ENCODE data around the gene VPS35L. TPM values are rescaled to one million over a fixed set of nuclear protein-coding genes. Genes with fewer than 3 reads are reported as not detected.
A peak's percentile ranks its signal among the peaks of the same experiment; 100 is the strongest.

Gene VPS35L
- total RNA-seq, 1 experiment from 2014 or later: 55.5 TPM

- no peak for TF ChIP-seq CTCF (IDR thresholded peaks at IDR 0.05; ENCODE audit: unreplicated experiment)
- Mint-ChIP-seq H3K9me3 (ENCODE audit: unreplicated experiment) (no peaks in the 10 kb centered on the region), H3K4me3 (ENCODE audit: unreplicated experiment) (no peak overlapping the region), H3K36me3 (ENCODE audit: insufficient read depth, unreplicated experiment) (peaks cover 50% of the 10 kb centered on the region), H3K27me3 (ENCODE audit: insufficient read depth, unreplicated experiment) (no peaks in the 10 kb centered on the region), H3K4me1 (ENCODE audit: insufficient read depth, unreplicated experiment) (peaks cover under 1% of the 10 kb centered on the region), H3K27ac (ENCODE audit: low read depth, unreplicated experiment) (no peak overlapping the region)
- no peak for DNase-seq (ENCODE audit: unreplicated experiment)
- POLR2A ChIA-PET: interaction anchor here (0.7 kb wide), 1 partner anchor 24 kb away, joined by 3 read pairs; no protein-coding TSS in a partner anchor
- CTCF ChIA-PET: interaction anchor here (1.1 to 1.3 kb wide), 2 partner anchors 8 to 10 kb away, joined by 5 to 6 read pairs; no protein-coding TSS in a partner anchor
- intact Hi-C loops (cut with micrococcal nuclease): loop anchor here (10.0 kb wide), 1 partner anchor 86 kb away; no protein-coding TSS in a partner anchor
- no TSS peak for BruUV-seq (replicated peaks)
Observed at GRCh38 chr16:19691161-19691711, 135.7 kb downstream of the VPS35L start.

DNA sequence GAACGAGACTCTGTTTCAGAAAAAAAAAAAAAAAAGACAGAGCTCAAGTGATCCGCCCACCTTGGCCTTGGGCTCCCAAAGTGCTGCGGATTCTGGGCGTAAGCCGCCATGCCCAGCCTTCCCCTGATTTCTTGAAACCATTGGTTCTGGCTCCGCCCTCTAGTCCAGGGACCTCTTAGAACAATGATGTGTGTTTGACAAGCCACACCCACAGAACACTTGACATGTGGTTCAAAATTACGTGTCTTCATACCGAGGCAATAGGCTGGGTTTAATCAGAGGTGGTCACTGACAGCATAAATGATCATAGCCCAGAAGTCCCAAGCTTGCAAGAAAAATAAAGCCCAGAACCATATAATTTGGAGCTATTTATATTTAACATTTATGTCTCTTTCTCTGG, 139.5 kb downstream of the VPS35L start:
- Mint-ChIP-seq H3K9me3 (ENCODE audit: unreplicated experiment) (no peaks in the 10 kb centered on the region), H3K27ac (ENCODE audit: low read depth, unreplicated experiment) (no peak overlapping the region), H3K4me1 (ENCODE audit: insufficient read depth, unreplicated experiment) (peaks cover 16% of the 10 kb centered on the region), H3K36me3 (ENCODE audit: insufficient read depth, unreplicated experiment) (peaks cover 62% of the 10 kb centered on the region), H3K27me3 (ENCODE audit: insufficient read depth, unreplicated experiment) (no peaks in the 10 kb centered on the region), H3K4me3 (ENCODE audit: unreplicated experiment) (no peak overlapping the region)
- intact Hi-C loops (cut with micrococcal nuclease): loop anchor here (5.0 to 10.0 kb wide), 2 partner anchors 90 to 353 kb away; no protein-coding TSS in a partner anchor
- no peak for TF ChIP-seq CTCF (IDR thresholded peaks at IDR 0.05; ENCODE audit: unreplicated experiment)
- POLR2A ChIA-PET: interaction anchor here (1.4 to 2.1 kb wide), 2 partner anchors 9 to 11 kb away, joined by 3 to 8 read pairs; no protein-coding TSS in a partner anchor
- no TSS peak for BruUV-seq (replicated peaks)
- no peak for DNase-seq (ENCODE audit: unreplicated experiment)
- CTCF ChIA-PET: interaction anchor here (0.6 to 1.8 kb wide), 9 partner anchors 53 to 297 kb away, joined by 3 to 8 read pairs (median 3); no protein-coding TSS in a partner anchor

- CTCF ChIA-PET: interaction anchor here (0.7 to 1.9 kb wide), 11 partner anchors 15 to 191 kb away, joined by 3 to 8 read pairs (median 3); partner anchors contain the start of genes IQCK and KNOP1
- H3K27me3 Mint-ChIP-seq (ENCODE audit: insufficient read depth, unreplicated experiment): no peaks in the 10 kb centered on the region
- BruUV-seq (replicated peaks): no TSS peak
- DNase-seq (ENCODE audit: unreplicated experiment): peak; percentile 87
- intact Hi-C loops (cut with micrococcal nuclease): loop anchor here (1.0 to 10.0 kb wide), 3 partner anchors 92 to 354 kb away; no protein-coding TSS in a partner anchor
- no peaks in the 10 kb centered on the region for H3K9me3 Mint-ChIP-seq (ENCODE audit: unreplicated experiment)
- no peak for TF ChIP-seq CTCF (IDR thresholded peaks at IDR 0.05; ENCODE audit: unreplicated experiment)
- POLR2A ChIA-PET: interaction anchor here (0.5 to 2.1 kb wide), 6 partner anchors 8 to 1202 kb away, joined by 3 to 11 read pairs (median 4); partner anchors contain the start of genes IQCK and KNOP1
- H3K4me3 Mint-ChIP-seq (ENCODE audit: unreplicated experiment): peak overlapping the region; percentile 11
- peak overlapping the region; percentile 85 for H3K27ac Mint-ChIP-seq (ENCODE audit: low read depth, unreplicated experiment)
- peaks cover 24% of the 10 kb centered on the region for H3K4me1 Mint-ChIP-seq (ENCODE audit: insufficient read depth, unreplicated experiment)
- peaks cover 66% of the 10 kb centered on the region for H3K36me3 Mint-ChIP-seq (ENCODE audit: insufficient read depth, unreplicated experiment)
Observed at GRCh38 chr16:19696328-19696727, 140.8 kb downstream of the VPS35L start.

DNA sequence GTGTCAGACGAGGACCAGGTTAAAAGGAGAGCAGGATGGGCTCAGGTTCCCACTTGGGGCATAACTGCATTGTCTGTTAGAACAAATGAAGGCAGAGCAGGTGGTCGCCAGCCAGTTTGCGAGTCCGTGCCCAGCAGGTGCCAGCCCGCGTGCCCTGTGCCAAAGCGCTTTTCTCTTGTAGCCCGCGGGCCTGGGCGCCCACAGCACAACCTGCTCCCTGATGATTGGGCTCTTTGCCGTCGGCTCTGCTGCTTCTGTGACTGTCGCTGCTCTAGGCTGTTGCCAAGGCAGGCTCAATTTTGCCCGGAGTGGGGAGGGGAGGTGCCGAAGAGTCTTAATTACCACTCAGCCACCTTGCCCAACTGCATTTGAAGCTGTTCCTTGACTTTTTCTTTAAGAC, 141.5 kb downstream of the VPS35L start:
- no peaks in the 10 kb centered on the region for H3K27me3 Mint-ChIP-seq (ENCODE audit: insufficient read depth, unreplicated experiment)
- no peak for DNase-seq (ENCODE audit: unreplicated experiment)
- H3K4me3 Mint-ChIP-seq (ENCODE audit: unreplicated experiment): no peak overlapping the region
- POLR2A ChIA-PET: interaction anchor here (0.5 to 2.1 kb wide), 6 partner anchors 9 to 1201 kb away, joined by 3 to 11 read pairs (median 4); partner anchors contain the start of genes IQCK and KNOP1
- H3K9me3 Mint-ChIP-seq (ENCODE audit: unreplicated experiment): no peaks in the 10 kb centered on the region
- H3K4me1 Mint-ChIP-seq (ENCODE audit: insufficient read depth, unreplicated experiment): peaks cover 24% of the 10 kb centered on the region
- peaks cover 64% of the 10 kb centered on the region for H3K36me3 Mint-ChIP-seq (ENCODE audit: insufficient read depth, unreplicated experiment)
- H3K27ac Mint-ChIP-seq (ENCODE audit: low read depth, unreplicated experiment): peak overlapping the region; percentile 85
- intact Hi-C loops (cut with micrococcal nuclease): loop anchor here (1.0 to 10.0 kb wide), 3 partner anchors 92 to 355 kb away; no protein-coding TSS in a partner anchor
- no TSS peak for BruUV-seq (replicated peaks)
- CTCF ChIA-PET: interaction anchor here (0.7 to 1.9 kb wide), 7 partner anchors 17 to 689 kb away, joined by 3 to 4 read pairs (median 3); partner anchors contain the start of genes IQCK and KNOP1
- no peak for TF ChIP-seq CTCF (IDR thresholded peaks at IDR 0.05; ENCODE audit: unreplicated experiment)
